Stimulated activated CD8-positive, alpha-beta memory T cell treated with anti-CD3 and anti-CD28 coated beads, Interleukin-12 subunit alpha, Interleukin-12 subunit beta, amount 100 ng/mL, for 24 hours (primary cell): ENCODE data around the gene CLMN.

Experiments
- DNase-seq: peaks from one replicate; pipeline ENCODE4 v3.0.0-alpha.2; 2020; ENCODE audit errors: extremely low read depth

The CLMN gene

DNA sequence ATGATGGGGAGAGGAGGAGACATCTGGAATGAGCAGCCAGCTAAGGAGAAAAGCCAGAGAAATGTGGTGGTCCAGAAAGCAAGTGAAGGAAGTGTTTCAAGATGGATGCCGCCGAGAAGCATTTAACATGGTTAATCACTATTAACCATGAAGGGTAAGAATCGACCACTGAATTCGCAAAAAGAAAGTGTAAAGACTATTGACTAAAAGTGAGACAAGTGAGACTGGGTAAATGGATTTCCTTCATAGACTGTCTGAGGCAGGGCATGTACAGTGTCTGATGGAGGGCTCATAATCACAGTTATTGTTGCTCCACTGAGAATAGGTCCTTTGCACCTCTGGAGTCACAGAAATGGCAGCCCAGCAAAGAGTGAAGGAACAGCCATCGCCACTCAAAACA, 25.3 kb upstream of the CLMN start:
- no peak for DNase-seq

DNA sequence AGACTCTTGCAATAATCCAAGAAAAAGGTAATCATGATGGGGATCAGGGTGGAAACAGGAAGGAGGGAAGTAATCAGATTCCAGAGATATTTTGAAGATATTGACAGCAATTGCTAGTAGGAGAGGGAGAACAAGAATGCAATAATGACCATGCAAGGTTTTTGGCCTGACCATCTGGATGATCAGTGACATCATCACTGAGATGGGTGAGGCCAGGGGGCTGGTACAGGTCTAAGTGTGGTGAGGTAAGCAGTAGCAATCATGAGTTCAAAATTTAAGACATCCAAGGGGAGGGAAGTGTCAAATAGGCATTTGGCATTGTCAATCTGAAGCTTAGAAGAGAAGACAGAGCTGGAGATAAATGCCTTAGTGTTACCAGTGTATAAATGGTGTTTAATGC, 24.8 kb upstream of the CLMN start:
- no peak for DNase-seq

DNA sequence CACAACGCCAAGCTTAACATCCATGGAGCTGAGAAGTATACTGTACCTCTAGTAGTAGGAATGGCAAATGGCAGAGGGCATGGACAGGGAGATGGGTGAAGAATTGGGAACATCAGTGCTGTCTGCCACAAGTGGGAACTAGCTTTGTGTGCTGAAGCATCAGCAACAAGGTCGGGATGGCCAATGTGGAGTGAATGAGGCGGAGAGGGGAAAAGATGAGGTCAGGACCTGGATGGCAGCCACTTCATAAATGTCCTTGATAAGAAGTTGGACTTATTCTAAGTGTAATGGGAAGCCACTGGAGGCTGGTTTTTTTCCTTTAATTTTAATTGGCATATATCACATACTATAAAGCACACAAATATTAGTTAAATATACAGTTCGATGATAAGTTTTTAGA, 21.9 kb upstream of the CLMN start:
- DNase-seq, result no peak

DNA sequence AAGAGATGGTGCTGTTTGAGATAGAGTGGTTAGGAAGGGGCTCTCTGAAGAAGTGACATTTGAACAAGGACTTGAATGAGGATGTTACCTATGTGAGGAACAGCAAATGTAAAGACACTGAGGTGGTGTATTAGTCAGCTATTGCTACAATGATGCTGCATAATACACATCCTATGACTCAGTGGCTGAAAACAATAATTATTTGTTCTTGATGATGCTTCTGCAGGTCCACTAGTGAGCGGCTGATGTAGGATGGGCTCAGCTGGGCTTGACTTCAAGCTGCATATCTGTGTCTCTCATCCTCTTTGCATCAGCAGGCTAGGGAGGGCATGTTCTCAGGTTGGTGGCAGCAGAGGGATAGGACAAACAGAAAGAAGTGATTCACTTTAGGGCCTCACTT, 21.4 kb upstream of the CLMN start:
- DNase-seq, result no peak

DNA sequence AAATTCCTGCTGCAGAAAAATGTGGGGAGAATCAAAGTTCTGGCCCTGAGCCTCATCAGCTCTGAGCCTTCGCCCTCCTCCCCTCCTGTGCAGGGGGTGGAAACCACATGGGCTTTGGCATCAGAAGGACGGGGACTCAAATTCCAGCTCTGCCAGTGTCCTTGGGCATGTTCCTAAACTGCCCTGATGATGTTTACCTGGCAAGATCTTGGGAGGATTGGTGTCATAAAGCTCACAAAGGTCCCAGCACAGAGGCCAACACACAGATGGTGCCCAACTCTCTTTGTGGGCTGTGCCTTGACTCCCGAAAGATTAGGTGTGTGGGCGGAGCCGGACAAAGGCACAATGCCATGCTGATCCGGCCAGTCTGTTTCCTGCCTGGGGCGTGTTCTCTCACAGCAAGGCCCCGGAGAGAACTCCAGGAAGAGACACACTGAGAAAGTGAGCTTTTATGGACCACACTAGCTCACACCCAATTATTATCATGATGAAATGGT, 20.5 kb upstream of the CLMN start:
- DNase-seq, result no peak

DNA sequence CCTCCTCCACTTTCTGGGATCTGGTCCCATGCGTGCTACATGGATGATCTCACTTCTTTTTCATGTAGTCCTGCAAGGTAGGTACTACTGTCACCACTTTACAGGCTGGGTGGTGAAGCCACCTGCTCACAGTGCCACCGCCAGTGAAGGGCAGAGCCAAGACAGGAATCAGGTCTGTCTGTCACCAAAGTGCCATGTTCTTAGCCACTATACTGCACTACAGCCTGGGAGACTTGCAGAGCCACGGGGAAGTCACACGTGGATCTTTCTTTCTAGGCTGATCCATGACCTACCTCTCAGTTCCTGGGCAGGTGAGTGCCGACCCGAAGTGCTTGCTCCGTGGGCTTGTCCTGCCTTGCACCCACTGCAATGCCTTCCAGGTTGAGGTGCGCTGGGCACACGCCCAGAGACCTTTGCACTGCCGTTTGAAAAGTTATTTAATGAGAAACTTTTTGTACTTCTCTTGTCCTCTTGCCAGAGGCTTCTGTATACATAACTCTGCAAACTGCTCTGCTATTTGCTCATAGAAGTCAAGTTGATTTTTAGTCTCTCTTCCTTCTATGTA, 19.7 kb upstream of the CLMN start:
- no peak for DNase-seq

DNA sequence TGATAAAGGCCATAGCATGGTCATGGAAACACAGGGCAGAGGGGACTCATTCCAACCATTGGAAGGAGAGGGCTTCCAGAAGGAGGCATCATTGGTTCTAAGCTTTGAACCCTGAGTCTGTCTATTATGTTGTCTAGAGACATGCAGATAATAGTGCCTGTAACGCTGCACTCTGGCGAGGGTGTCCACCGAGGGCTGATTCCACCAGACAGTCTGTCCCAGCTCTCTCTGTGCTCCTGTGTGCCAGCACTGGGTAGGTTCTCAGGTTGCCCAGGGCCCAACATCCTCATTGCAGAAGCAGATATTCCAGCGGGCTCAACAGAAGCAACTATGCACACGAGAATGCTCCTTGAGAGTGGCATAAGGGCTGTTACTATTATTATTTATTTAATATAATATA, 18.7 kb upstream of the CLMN start:
- DNase-seq, result no peak

DNA sequence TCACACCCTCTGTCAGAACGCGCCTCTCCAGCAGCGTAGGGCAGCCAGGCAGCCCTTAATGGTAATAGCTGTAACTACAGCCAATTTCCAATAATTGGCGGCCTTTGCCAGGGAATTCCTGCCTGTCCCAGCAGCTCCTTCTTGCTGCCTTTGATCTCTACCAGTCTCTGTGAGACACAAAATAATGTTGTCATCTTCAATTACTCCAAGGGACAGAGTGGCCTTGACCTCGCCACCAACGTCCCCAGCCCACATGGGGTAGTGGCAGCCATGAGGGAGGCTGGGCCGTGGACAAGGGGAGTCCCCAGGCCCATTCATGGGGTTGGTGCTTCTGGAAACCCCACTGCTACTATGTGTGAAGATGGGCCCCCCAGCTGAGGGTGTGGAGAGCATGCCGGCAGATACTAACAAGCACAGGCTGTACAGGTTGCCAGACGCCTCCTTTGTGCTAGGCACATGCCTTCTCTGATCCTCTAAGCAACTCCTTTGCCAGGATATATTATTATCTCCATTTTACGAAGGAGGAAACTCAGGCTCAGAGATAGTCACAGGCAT, 17.4 kb upstream of the CLMN start:
- no peak for DNase-seq

DNA sequence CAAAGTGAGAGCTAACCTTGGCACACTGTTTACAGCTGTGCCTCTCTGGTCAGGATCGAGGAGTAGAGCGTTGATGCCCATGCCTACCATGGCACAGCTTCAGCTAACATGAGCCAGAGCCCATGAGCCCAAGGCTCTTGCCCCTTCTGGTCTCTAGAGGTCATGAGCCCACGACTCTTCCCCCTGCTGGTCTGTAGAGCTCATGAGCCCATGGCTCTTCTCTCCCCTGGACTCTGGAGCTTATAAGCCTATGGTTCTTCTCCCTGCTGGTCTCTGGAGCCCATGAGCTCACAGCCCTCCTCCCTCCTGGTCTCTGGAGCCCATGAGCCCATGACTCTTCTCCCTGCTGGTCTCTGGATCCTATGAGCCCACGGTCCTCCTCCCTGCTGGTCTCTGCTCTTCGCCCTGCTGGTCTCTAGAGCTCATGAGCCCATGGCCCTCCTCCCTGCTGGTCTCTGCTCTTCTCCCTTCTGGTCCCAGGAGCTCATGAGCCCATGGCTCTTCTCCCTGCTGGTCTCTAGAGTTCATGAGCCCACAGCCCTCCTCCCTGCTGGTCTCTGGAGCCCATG, 16.6 kb upstream of the CLMN start:
- no peak for DNase-seq

DNA sequence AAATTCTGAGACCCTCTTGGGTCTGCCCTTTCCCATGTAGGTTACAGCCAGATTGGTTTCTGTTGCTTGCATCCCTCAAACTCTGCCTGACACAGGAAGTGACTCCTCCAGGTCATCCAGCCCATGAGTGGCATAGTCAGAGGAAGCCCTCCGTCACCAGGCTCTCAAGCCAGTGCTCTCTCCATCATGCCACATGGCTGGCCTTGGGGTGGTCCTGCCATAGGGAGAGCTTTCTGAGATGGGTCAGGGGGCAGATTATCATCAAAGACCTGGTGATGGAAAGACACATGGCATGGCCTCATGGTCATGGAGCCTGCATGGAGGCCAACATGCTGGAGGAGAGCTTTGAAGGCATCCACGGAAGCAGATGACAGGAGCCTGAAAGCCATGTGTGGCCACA, 15.4 kb upstream of the CLMN start:
- no peak for DNase-seq

DNA sequence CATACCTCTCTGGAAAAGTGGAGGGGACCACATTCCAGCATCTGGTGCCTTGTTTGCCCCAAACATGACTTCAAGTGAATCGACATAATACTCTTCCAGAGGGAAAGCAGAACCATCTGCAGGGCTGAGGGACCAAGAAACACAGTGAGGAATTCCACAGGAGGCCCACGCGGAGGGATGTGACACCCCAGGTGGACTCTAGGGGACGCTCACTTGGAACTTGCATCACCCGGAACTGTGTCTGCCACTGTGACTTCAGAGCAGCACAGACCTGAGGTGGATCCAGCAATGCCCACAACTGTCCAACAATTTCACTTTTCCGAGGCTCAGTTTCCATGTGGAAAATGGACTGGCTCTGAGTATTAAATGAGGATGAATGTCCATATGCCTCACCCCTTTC, 14.3 kb upstream of the CLMN start:
- DNase-seq, result no peak

DNA sequence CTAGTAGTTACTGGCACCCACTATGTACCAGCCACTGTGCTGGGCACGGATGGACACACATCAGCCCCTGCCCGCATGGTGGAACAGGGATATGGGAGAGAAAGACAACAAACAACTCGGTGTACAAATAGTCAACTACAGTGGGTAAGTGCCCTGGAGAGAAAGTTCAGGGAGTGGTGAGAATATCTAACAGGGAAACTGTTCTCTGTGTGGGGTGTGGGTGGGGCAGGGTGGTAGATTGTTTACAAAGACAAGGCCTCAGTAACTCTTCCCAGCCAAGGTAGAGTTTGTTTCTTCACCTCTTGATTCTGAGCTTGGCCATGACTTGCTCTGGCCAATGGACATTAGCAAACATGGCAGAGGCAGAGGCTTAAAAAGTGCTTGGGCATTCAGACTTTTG, 12.9 kb upstream of the CLMN start:
- DNase-seq, result no peak

DNA sequence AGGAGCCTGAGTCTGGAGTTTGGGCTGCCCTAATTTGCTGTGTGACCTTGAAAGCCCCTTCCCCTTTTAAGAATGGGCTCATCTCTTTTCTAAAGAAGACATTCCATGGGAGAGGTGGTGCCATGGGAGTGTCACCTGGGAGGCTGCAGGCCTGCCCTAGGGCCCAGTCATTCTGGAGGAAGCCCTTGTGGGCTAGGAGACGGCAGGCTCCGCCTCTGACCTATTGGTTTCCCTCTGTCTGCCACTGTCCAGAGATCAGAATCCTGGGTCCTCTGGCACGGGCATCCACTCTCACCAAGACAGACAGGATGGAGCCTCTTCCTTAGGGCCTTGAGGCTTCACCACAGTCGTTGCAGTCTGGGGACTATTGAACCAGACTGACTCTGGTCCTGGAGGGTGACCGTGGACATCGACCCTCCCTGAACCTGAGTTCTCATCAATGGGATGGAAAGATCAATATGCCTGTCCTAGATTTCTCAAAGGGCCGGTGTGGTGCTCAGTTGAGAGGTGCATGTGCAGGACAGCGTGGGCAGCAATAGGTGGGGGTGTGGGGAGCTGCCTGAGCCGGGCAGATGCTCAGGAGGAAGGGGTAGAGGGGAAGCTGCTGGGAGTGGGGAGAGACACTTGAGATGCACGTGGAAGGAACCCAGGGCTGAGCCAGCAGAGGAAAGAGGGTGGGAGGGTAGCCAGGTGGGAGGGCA, 12.2 kb upstream of the CLMN start:
- DNase-seq, result no peak

DNA sequence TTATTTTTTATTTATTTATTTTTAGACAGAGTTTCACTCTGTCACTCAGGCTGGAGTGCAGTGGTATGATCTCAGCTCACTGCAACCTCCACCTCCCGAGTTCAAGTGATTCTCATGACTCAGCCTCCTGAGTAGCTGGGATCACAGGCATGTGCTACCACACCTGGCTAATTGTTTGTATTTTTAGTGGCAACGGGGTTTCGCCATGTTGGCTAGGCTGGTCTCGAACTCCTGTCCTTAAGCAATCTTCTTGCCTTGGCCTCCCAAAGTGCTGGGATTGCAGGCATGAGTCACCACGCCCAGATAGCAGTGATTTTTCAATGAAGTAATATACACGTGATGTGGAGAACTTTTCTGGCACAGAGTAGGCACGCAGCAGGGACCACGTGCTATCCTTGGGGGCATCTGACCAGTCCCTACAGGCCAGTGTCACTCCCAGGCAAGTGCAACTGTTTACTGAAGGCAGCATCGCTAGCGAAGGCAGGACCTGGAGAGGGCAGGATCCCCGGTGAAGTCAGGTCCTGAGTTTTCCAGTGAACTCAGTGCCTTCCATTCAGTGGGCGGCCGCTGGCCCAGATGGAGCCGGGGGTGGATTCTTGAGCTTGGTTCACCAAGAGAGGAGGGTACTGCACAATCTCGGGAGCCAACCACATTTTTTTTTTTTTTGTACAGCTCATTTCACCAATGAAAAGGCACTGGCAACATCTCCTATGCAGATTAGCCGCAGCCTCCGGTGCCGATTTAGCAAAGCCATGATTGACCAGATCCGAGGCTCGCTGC, 11.1 kb upstream of the CLMN start:
- DNase-seq, result no peak

DNA sequence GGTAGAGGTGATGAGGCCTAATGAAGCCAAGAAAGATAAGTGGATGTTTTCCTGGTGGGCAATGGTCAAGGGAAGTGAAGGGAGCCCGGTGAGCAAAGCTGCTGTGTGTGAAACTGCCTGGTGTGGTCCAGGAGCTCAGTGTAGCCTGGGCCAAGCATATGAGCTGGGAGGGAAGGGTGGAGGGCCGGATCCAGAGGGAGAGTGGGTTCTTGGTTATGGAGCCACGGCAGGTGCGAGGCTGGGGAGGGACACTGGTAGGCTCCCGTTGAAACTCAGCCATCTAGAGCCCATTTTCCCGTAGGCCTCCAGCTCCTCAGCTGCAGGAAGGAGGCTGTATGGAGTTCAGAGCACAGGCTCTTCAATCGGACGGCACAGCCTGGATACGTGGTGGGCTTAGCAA, 10.2 kb upstream of the CLMN start:
- no peak for DNase-seq

DNA sequence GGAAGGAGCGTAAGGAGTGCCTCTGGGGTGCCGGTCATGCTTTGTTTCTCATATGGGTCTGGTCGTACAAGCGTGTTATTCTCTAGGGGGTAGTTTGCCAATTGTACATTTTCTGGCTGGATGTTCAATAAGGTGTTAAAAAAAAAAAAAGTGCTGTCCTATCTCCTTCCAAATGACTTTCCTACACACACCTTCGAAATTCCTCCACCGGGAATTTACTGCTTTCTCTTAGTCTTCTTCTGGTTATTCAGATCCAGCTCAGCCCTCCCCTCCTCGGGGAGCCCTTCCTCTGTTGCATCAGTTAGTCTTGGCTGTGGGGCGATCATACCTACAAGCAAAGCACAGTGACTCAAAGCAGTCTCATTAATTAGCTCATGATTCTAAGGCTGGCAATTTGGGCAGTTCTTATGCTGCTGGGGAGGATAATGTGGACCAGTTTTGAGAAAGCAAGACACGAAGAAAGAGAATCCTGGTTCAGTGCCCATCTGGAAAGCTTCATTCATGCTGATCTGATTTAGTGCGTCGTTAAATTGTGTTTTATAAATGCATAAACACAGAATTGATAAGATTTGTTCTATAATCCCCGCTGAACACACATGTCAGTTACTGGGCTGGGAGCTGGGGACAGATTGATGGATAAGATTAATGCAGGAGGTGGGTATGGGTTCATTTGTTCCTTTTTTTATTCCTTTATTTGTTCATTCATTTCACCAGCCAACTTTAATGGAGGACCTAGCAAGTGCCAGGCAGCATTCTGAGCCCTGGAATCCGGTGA, 9.2 kb upstream of the CLMN start:
- no peak for DNase-seq

DNA sequence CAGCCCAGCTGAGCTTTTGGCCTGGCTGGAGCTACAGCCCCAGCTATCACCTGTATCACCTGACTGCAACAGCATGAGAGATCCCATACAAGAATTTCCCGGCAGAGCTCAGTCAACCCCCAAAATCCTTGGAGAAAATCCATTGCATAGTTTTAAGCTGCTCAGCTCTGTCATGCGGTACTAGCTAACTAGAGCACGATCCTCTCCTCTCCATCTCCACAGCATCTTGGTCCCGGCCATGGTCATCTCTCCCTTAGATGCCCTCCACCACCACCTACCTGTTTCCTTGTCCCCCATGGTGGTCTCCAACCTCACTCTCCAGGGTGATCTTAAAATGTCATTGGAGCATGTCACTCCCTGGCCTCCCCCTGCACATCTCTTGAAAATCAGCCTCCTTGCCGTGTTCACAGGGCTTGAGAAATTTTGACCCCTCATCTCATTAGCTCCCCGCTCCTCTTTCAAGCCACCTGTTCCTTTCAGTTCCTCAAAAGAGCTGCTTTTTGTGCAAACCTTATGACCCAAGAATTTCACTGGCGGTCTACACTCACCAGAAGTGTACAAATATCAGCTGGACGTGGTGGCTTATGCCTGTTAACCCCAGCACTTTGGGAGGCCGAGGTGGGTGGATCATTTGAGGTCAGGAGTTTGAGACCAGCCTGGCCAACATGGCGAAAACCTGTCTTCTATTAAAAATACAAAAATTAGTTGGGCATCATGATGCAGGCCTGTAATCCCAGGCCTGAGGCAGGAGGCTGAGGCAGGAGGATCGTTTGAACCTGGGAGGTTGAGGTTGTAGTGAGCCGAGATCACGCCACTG, 8.1 kb upstream of the CLMN start:
- DNase-seq, result no peak

DNA sequence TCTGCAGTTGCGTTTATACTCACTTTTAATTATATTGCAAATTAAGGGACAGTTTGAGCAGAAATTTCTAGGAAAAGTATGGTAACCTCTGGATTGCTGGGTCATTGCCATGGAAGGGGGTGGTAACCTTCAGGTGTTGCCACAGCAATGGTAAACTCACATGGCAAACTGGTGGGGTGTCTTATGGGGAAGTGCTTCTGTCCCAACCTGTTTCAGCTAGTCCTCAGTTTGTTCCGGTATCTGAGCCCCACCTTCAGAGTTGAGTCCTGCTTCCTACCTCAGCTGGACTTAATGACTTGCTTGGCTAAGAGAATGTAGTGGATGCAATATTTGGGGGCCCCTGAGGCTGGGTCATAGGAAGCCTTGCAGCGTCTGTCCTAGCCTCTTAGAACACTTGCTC, 7.3 kb upstream of the CLMN start:
- DNase-seq, result no peak

DNA sequence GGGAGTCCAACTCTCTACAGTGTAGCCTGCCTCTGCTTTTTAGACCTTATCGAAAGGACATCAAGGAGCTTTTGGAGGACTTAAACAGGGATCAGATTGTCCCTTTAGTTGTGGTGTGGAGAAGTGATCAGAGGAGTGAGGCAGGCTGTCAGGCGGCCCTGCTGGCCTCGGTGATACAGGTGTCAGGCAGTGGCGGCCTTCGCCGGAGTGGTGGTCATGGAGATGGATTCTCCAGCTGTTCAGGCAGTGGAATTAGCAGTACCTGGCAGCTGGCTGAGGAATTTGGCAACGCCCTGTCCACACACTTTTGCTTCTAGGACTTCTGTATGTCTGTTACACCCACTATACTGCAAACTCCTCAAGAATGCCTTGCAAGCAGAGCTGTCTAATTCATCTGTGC, 4.2 kb upstream of the CLMN start:
- DNase-seq, result no peak

DNA sequence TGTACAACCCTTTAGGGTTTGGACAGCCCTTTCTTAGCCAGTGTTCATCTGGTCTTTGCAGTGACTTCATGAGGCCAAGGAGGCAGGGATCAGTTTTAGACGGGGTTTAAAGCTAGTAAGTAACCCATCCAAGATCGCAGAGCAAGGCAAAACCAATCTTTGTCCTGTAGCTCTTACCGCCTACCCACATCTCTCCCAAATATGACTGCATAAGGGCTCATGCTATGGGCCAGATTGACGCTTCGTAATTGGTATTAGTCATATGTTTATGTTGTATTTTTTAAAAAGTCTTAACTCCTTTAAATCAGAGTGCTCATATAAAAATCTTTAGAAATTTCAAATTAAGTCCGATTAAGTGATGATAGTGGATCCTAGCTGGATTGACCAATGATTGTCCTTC, 3.7 kb upstream of the CLMN start:
- no peak for DNase-seq

DNA sequence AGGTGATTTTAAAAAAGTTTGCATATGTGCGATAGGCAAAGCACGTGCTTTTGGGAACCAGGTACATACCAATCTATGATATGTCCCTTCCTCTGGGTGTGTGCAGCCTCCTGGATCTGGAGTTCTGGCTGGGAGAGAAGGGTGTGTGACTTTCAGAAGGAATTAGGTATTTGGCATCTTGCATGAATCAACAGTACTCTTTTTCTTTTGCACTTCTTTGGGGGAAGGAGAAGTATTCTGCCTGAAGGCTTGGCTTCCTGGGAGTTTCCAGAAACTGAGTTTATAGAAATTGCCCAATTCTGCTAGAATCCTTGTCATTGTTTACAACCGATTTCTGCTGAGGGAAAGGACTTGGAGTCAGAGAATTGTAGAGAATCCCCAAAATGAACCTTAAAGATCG, 2.9 kb upstream of the CLMN start:
- DNase-seq, result no peak
